Activated CD4-positive, alpha-beta T cell treated with anti-CD3 and anti-CD28 coated beads, Interleukin-2, amount 50 U/mL, for 16 hours (primary cell): ENCODE data around the gene NPY2R.

ENCODE experiments used
- DNase-seq: peaks from one replicate; pipeline ENCODE4 v3.0.0-alpha.2; 2020

NPY2R gene, protein sequence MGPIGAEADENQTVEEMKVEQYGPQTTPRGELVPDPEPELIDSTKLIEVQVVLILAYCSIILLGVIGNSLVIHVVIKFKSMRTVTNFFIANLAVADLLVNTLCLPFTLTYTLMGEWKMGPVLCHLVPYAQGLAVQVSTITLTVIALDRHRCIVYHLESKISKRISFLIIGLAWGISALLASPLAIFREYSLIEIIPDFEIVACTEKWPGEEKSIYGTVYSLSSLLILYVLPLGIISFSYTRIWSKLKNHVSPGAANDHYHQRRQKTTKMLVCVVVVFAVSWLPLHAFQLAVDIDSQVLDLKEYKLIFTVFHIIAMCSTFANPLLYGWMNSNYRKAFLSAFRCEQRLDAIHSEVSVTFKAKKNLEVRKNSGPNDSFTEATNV

DNA sequence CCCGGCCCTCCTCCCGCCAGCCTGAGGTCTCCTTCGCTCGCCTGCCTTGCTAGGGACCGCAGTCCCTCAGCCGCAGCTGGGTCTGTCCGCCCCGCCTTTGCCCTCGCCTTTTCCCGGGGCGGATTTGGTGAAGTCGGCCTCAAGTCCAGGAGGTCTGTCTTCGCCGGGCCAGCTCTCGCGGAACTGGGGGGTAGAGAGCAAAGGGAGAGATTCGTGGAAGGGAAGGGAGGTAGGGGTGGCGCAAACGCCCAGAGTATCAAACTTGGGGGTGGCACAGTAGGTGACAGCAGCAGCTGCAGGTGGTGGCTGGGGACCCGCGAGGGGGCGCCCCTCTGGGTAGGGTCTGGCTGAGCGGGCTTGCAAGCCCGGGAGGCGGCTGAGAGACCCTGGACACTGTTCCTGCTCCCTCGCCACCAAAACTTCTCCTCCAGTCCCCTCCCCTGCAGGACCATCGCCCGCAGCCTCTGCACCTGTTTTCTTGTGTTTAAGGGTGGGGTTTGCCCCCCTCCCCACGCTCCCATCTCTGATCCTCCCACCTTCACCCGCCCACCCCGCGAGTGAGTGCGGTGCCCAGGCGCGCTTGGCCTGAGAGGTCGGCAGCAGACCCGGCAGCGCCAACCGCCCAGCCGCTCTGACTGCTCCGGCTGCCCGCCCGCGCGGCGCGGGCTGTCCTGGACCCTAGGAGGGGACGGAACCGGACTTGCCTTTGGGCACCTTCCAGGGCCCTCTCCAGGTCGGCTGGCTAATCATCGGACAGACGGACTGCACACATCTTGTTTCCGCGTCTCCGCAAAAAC lies at the start of gene NPY2R:
Gene NPY2R, plus strand, starts transcription at position 379 of the 797 bp plus-strand sequence. CDS start 5,304 bp downstream, outside the sequence.
- no peak for DNase-seq

DNA sequence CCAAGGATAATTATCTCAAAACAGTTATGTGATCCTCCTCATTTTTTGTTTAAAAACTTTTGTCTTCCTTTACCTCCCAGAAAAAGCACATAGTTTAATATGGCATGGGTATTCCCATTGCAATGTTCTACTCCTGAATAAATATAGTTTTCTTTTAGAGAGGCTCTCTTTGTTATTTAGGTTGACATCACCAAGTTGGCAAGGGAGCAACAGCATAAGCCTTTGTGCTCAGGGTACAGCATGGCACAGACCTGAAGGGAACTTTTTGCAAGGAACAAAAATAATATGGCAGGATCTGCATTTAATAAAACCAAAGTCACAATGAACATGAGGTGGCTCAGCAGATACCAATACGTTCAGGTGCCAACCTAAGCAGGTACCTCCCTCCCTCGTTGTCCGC lies 47.1 kb upstream of the NPY2R start:
- DNase-seq: no peak

DNA sequence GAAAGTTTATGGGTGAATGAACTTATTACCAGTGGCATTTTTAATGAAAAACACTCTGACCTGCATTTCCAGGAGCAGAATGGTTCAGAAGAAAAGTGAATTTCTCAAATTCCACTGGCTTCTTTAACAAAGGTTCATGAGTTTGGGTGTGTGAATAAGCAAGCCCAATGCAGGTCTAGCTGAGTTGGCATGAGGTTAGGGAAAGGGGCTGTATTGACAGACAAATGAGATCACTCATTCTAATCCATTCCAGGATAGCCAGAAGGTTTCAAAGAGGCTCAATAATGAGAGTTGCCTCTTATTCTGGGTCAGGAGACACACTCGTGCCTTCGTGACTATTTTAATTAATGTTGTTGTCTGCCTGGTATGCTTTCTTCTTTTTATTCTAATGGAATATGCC lies 43.7 kb upstream of the NPY2R start:
- no peak for DNase-seq

DNA sequence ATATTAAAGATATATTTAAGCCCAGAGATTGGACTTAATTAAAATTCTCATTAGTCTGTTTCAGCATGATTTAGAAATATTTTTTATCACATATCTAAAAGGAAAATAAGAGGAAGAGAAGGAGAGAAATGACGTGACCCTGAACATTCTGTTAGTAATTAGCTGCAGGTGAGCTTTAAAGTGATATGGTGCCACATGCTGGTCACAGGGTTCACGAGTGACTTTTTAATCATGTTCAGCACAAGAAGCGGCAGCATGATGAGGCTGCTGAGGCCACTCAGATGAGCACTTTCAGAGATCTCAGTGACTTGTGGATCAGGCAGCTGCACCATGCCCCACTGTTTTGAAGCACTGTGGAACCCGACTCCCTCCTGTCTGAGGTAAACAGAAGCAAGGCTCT lies 37.9 kb upstream of the NPY2R start:
- no peak for DNase-seq

DNA sequence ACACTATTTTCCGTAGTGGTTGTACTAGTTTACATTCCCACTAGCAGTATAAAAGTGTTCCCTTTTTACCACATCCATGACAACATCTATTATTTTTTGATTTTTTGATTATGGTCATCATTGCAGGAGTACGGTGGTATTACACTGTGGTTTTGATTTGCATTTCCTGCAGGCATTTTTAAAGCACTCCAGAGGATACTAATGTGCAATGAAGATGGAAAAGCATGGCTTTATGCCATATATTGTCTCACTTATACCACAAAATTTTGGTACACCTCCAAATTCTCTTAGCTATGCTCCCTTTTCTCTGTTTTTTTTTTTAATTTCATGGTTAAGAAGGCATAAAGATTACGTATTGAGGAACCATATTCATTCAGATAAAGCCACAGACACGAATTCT lies 35.1 kb upstream of the NPY2R start:
- DNase-seq: no peak

DNA sequence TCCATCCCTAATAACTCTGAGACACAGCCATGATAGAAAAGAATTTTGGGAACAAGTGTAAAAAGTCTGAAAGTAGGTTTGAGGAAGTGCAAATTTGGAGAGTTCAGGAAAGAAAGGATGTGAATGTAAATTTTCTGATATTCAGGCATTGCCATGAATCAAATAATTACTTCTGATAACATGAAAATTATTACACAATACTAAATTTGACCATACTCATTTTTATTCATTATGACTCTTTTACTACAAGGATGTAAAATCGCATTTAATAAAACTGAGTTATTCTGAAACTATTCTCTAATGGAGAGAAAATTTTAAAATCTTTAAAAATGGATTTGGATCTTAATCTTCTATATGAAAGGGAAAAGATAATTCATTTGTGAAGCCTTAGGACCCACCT lies 33.8 kb upstream of the NPY2R start:
- no peak for DNase-seq

DNA sequence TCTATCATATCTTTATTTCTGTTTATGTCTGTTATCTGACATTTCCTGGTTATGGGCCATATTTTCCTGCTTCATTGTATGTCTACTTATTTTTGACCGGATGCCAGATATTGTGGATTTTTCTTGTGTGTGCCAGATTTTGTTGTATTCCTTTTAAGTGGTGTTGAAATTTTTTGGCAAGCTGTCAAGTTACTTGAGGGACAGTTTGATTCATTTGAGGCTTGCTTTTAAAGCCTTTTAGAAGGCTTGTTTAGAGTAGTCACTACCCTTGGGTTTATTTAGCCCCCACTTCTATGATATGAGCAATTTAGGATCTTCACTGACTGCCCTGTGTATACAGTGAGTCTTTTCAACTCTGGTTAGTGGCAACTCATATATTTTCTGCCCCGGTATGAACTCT lies 29.2 kb upstream of the NPY2R start:
- no peak for DNase-seq

DNA sequence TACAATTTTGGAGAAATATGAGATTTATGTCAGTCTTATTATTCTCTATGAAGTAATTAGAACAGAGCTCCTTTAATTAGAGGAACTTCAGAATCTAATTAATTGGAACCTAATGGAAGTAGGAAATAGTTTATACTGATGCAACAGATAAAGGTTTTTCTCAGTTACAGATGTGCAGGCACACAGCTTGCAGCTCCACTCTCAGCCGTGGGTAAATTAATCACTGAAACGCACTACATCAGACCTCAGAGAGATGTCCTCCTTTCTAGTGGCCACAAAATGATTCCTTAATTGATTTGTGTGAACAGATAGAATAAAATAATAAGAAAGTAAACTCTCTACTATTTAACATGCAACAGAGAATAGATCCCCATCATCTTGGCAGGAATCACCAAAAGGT lies 21.5 kb upstream of the NPY2R start:
- no peak for DNase-seq

DNA sequence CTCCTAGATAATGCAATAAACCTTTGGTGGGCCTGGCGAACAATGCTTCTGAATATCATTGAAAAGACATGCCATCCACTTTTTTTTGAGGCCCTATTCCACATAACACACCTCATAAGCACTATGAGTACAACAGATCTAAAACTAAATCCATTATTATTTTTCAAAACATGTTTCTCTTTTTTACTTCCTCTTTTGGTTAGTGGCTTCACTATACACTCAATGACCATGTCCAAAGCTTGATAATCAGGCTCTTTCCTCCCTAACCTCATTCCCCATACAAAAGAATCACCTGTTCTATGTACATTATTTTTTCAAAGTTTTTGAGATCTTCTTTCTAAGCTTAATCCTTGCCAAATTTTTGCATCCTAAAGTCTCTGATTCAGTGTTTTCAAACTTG lies 20.4 kb upstream of the NPY2R start:
- DNase-seq: no peak

DNA sequence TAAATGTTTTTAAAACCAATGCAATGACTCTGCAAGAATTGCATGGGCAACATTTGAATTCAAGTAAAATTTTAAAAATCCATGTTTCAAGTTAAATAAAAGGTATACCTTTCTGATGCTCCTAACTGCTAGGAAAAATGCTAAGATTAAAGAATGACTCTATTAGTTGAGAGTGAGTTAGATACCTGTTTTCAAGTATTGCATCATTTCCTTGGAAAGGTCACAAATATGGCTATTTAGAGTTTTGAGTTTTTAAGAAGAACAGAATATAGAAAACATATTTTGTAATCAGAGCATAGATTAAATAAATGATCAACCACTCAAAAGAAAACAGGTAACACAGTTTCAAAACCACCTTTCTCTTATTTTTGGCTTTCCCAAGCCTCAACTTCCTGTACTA lies 18.3 kb upstream of the NPY2R start:
- DNase-seq: no peak

DNA sequence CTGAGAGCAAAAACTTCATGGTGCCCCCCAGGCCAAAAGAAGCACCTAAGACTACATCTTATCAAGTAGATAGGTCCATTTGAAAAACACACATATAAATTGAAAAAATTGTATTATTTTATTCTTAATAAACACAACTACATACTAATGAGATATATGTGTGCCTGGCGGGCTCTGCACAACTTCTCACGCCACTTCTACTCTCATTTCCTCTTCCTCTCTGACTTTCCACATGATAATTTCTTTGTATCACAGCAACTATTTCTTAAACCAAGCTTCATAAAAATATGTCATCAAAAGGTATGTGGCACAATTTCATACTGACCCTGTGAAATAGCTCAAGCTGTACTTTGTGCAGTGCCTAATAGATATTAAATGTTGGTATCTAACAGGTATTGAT lies 10.7 kb upstream of the NPY2R start:
- no peak for DNase-seq

DNA sequence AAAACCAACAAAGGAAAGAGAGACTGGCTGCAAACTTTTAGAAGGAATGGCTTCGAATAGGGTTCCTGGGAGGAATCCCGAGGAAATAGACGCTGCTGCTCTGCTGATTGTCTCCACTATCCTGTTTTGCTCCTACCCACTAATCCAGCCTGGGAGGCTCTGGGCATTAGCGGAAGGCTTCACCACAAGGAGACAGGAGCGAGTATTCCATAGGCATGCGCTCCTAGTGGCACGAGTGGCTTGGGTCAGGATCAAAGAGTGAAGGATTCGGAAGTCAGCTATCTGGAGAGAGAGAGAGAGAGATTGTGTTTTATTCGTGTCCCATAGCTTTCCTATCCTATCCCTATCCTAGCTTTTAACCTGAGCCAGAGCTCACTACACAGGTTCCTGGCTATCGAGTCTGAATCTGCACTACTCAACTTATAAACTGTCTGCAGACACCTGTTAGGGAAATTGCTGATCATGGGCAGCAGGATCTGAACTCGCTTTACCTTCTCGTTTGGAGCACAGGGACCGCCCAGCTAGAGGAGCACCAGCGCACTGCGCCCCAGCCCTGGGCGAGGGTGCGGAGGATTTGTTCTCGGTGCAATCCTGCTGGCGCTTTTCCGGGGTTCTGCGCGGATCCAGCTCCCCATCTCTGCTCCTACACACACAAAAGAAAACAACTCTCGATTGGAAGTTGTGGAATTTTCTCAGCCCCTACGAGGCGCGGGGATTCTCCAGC lies 740 bp upstream of the NPY2R start:
- DNase-seq: no peak

DNA sequence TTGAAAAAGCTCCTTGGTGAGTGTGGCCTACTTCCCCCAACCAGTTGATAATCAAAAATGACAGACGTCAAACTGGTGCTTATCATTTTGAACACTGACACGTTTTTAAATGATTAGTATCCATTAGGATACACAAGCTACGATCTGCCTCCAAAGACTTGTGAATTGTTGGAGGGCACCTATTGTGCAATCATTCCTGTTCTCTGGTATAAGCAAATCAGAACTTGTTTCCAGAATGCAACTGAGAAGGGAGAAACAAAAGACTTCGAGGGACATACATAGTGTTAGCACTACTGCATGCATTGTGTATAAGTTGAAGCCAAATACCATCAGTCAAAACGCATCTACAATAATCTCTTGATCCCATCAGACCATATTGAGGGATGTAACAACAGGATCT lies 11.6 kb downstream of the NPY2R start:
- DNase-seq: no peak

DNA sequence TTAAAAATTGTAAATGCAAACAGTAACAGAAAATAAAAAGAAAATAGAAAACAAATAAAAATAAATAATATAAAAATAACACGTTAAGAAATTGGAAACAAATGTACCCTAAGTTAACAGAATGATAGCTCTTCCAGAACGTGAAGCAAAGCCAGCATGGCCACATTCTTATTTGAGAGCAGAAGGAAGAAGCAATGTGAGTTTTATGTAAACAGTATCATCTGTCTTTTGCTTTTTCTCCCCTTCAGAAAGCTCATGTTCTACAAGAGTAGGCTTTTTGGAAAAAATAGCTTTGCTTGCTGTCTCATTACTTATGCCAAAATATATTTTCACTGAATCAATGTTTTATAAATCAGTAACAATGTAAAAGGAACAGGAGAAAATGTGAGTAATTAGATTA lies 18.7 kb downstream of the NPY2R start:
- no peak for DNase-seq

DNA sequence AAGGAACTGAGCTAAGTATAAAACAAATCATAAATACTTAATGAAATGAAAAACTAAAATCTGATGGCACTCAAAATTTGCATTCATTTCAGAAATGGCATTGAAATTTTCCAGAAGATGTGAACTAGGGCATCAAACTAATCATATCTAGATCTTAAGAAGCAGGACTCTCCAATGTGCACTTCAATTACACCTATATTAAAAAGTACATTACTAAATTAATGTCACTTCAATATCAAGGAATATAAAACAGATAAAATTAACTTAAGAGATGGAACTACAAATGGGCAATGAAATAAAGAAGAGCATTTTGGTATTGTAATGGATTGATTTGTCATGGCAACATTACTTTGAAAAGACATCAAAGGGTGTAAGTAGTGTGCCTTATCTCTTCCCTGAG lies 20.3 kb downstream of the NPY2R start:
- DNase-seq: no peak

DNA sequence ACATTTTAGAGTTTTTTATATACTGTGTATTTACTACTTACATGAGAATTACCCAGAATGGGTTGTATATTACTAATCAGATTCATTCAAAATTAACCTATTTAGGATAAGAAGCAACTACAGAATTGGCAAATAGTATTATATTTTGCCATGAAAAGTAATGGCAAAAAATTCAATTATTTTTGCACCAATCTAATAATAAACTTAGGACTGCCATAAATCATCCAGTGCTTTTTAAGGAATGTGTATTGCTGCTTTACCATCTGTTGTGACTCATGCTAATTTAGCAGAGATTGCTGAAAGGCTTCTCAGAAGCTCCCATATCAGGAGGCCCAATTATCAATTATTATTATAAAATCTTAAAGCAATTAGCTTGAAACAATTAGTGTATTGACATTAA lies 24.0 kb downstream of the NPY2R start:
- DNase-seq: no peak

DNA sequence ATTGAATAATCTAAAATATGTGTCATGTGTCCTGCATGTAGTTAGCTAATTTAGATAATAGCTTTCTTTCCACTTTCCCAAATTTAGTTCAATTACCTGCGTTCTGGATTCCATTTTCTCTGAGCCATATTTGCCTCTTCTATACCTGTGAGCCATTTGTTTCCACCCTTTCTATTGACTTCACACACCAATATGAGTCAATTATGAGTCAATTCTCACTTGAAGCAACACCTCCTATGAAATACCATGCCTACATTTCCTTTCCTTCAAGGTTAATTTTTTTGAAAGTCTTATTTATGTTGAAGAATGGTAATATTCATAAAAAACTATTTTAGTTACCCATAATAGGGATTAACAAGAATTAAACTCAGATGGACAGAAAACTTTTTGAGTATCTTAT lies 25.8 kb downstream of the NPY2R start:
- no peak for DNase-seq

DNA sequence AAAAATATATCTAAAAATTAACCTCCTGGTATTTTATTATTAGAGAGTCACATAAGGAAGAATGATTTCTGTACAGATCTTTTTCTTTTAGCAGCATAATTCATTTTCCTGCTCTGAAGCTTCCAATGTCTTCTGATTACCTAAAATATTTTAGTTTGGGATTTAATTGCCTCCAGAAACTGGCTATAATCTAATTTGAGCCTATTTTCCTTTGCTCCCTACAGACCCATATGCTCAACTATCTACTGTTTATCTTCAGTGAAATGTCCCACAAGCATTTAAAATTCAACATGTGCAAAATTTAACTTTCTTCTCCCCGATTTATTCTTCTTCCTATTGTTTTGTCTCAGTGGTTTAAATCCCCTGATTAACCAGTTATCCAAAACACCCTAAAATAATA lies 29.1 kb downstream of the NPY2R start:
- no peak for DNase-seq

DNA sequence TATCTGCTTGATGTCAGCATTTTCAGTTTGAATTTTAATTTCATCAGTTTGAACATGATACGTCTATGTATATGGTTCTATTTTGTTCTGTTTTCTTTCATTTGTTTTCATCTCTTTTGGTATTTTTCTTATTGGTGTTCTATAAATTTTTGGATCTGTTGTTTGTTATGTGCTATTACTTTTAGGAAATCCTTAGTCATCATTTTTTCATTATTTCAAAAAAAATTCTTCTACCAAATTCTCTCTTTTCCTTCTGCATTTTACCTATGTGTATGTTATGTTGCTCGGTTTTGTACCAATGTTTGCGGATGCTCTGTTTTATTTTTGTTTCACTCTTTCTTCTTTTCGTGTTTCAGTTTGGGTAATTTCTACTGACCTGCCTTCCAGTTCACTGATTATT lies 32.8 kb downstream of the NPY2R start:
- DNase-seq: no peak

DNA sequence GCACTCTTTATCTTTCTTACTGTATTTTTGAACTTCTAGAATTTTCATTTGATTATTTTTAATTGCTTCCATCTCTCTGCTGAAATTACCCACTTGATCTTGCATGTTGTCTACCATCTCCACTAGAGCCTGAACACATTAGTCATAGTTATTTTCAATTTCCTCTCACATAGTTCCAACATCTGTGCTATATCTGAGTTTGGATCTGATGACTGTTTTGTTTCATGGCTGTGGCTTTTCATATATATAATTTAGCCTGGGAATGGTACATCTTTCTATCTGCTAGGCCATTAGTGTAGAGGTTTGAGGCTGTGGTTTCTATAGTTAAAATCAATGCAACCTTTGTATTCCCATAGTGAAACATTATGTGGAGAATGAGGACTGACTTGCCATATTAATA lies 33.2 kb downstream of the NPY2R start:
- no peak for DNase-seq

DNA sequence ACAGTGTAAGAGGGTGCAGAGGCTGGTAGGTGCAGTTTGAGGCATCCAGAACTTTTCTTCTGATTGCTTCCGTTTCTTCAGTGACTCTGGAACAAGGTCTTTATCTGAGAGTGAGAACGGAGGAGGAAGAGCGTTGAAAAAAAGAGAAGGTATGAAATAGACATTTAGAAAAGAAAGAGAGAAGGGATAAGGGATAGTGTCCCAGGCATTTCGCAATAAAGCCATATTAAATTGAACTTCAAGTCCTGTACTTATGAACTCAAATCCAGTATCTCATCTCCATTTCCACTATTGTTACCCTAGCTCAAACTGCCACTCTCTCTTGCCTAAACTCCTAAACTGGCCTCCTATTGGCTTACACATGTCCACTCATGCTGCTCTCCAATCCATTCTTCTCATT lies 36.7 kb downstream of the NPY2R start:
- no peak for DNase-seq

DNA sequence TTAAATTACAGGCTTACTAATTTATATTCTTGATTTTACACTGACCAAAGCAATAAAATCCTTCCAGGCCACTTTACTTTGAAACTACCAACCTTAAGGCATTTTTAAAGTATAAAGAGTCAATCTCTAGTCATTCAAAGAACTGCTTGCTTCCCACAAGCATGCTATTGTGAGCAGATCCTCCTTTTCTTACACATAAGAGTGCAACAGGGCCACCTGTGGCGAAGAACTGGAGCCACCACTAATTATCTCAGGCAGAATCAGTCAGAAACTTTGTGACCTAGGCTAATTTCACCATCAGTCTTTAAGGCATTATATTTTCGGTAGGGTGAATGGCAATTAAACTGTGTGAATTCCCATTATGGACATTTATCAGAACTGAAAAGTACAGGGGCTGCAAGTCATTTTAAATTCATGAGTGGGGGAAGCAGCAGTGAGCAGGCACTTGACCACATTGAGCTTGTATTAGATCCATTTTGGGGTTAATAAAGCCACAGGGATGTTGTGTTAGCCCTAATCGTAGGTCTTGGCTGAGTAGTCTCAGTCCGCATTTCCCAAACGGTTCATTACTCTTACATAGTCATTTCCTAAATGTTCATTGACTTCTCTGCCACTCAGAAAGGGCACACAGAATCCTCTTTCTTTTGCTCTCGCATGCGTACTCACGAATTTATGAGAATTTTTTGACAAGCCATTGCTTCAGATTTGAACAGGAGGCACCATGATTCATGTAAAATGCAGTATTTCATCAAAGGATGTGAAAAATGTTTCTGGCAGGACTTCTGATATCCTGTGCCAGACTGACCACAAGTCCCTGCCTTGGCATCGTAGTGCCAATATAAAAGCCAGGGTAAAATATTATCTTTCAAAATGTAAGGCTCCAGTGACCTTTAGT lies 39.8 kb downstream of the NPY2R start:
- DNase-seq: no peak
